ENCODE data around the gene XPO4.

Gene XPO4

DNA sequence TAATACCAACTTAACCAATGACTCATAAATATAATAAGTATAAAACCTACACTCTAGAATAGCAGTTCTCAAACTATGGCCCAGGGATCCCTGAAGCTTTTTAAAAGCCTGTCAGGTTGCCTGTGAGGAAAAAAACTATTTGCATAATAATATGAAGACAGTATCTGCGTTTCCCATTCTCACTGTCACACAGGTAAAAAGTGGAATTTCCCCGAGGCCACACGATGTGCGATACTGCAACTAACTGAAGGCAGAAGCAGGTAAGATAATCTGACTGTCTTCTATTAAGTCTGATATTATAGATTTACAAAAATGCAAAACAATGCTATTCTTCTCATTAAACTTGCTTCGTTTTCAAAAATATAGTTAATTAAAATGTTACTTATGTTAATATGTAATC is 76.2 kb downstream of the XPO4 start:
- DNase-seq, result no peak

- no peak for DNase-seq
Observed at GRCh38 chr13:20825477-20825875, 77.1 kb downstream of the XPO4 start.

GRCh38 chr13:20824762-20825476 is 77.6 kb downstream of the XPO4 start:
- no peak for DNase-seq

GRCh38 chr13:20823071-20823470 is 79.5 kb downstream of the XPO4 start:
- no peak for DNase-seq

DNA sequence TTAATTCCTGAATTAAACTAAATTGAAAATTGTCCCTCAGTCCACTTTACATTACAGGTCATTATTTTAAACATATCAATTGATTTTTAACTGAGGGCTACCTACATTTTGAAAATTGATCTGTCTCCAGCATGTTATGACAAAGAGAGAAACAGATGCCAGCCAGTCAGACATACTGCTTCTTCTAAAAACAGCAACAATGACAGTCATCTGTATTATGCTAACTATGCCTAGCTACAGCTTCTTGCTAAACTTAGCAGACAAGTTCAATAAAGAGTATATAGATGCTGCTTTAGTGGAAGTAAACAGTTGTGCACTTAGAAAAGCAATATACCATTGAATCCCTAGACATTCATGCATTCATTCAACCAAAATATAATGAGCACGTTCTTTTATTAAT is 80.1 kb downstream of the XPO4 start:
- no peak for DNase-seq

- no peak for DNase-seq
Observed at GRCh38 chr13:20819715-20820114, 82.8 kb downstream of the XPO4 start.

- no peak for DNase-seq
Observed at GRCh38 chr13:20815464-20815863, 87.1 kb downstream of the XPO4 start.

DNA sequence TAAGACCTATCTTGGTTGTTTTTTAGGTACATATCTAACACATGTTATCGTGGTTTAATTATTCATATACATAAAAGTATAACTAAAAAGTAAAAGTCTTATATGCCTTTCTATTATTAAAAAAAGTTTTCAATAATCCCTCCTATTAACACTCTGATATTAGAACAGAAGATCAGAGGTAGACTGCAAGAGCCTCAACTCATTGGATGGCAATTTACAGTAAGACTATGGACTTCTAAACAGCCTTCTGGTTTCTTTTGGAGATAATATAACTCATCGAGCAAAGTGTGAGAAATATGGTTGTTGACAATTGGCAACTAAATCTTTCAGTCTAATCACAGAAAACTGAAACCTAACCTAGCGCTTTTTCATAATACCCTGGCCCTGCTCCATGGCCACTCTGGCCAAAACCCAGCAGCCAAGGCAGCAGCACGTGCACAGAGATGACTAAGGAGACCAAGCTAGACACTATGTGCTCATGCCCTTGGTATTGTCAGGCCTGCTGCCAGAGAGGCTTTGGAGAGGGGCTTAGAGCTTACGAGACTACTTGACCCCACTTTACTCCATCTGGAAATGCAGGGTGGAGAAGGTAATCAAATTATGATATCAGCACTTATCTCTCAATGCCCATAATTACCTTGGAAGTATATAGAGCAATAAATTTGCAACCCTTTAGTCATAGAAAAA is 88.2 kb downstream of the XPO4 start:
- DNase-seq, result no peak

GRCh38 chr13:20812890-20813289 is 89.7 kb downstream of the XPO4 start:
- DNase-seq, result no peak

- no peak for DNase-seq
Observed at GRCh38 chr13:20810808-20811207, 91.7 kb downstream of the XPO4 start.

DNA sequence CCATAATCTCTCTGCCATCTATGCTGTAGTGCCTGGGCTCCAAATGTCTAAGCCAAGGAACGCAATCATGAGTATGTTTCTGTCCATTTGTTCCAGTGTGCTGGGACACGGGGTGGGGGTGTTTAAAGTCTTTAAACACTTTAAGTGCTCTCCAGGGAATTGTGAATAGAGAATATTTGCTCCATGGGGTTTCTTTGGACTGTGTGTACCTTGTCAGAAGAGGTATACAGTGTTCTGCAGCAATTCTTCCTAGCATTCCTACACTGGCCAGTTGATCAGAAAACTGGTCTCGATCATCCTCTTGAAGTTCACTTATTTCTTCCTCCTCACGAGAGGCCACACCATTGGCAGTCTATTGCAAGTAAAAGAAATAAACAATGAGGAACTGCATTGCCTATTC is 93.7 kb downstream of the XPO4 start:
- DNase-seq, result no peak

GRCh38 chr13:20803180-20803965 is 99.2 kb downstream of the XPO4 start:
- DNase-seq, result no peak

- DNase-seq, result no peak
Observed at GRCh38 chr13:20801707-20802106, 100.8 kb downstream of the XPO4 start.

DNA sequence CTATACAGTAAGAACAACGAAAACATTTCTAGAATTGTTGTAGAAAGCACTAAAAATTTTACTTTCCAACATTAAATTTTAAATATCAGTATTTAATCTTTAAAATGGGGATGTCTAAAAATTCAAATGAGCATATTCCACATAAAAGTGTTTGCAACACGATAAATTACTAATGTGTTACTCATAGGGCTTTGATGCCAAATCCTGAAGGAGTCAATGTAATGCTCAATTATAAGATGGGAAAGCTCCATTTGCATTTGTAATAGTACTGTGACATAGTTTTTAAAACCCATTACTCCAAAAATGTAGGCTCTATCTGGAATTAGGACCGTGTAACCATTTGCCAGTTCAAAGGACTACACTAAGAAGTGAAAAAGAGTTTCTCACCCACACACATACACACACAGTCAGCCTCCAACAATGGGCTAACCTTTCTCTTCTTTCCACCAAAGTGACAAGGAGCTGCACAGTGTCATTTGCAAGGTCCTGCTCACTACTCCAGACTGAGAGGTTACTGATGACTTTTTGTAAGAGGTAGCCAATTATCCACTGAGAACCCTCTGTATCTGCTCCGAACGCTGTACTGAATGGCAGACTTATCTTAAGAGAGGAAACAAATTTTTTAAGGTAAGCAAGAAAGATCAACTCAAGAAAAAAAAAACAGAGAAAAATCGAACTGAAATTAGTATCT is 102.7 kb downstream of the XPO4 start:
- no peak for DNase-seq

DNA sequence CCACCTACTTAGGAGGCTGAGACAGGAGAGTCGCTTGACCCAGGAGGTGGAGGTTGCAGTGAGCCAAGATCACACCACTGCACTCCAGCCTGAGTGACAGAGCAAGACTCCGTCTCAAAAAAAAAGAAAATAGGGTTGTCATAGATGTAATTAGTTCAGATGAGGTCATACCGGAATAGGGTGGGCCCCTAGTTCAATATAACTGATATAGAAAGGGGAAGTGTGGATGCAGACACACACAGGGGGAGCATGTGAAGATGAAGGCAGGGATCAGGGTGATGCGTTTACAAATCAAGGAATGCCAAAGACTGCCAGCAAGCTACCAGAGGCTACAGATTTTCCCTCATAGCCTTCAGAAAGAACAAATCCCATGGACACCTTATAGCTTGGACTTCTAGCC is 104.5 kb downstream of the XPO4 start:
- DNase-seq, result no peak

GRCh38 chr13:20796791-20797508 is 105.6 kb downstream of the XPO4 start:
- no peak for DNase-seq

- DNase-seq, result no peak
Observed at GRCh38 chr13:20789665-20790064, 112.9 kb downstream of the XPO4 start.

DNA sequence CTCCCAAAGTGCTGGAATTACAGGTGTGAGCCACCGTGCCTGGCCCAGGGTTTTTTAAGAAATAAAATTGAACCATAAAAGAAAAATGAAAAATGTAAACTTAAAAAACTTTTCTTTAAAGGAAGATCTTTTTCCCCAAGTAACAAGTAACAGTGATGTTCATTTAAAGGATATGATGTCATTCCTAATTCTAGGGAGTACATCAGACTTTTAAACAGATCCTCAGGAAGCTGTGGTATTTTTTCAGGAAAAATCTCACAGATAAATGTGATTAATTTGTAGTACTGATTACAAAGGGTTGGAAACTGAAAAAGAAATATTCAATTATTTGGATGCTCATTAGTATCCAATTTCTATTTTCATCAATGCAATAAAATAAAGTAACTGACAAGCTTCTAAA is 114.2 kb downstream of the XPO4 start:
- DNase-seq, result no peak

GRCh38 chr13:20787180-20787579 is 115.4 kb downstream of the XPO4 start:
- no peak for DNase-seq

DNA sequence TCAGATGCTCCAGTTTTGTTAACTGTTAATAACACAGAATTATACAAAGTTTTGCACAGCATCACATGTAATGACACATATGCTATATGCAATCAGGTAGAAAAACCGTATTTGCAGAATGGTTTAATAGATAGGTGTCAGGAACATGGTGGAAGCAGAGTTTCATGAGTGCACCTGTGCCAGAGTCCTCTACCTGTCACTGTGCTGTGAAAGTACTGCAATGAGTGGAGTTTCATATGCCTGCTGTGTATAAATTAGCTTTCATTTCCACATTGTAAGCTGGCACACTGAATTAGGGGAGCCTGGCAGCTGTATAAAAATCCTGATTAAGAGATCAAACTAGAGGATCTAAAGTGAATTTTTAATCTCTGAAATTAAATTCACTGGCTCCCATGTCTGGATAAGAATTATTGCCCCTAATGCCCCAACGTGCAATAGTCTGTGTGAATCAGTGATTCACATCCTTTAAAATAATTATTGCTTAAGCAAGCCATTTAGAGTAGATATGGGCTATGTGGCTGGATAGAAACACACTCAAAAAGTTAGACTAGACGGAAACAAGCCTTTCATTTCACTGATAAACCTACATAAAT is 120.3 kb downstream of the XPO4 start:
- no peak for DNase-seq

DNA sequence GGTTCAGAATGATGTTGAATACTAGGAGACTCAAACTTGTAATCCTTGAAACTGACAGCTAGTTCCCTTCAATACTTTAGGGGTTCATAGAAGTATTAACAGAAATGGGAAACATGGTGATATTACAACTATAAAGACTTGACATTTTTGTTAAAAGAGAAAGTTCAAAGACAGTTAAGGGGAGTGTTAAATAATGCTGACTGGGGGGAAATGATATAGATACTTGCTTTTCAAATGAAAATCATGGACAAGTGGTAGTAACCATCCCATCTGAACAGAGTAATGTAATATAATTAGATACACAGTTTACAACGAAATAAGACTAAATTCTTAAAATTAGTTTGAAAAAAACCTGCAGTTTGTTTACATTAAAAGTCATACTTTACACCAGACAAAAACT is 122.2 kb downstream of the XPO4 start:
- no peak for DNase-seq

- no peak for DNase-seq
Observed at GRCh38 chr13:20779405-20779804, 123.1 kb downstream of the XPO4 start.
